ELR (cell line): Measurements from ENCODE around the gene TRAPPC2.
"Not testable (repeated sequence)": the region's sequence is repeated elsewhere in the genome, so short reads cannot be mapped to it uniquely, and the experiment has no call there.

Experiments
- DNase-seq: peaks from one replicate; pipeline ENCODE4 v3.0.0-alpha.2; 2015; ENCODE audit warnings: low read depth

The TRAPPC2 gene

GRCh38 chrX:13747836-13748235 is 13.4 kb upstream of the TRAPPC2 start:
- peak; percentile 62 for DNase-seq

- no peak for DNase-seq
Observed at GRCh38 chrX:13742397-13743176, 8.2 kb upstream of the TRAPPC2 start.

GRCh38 chrX:13741695-13742094 is 7.3 kb upstream of the TRAPPC2 start:
- no peak for DNase-seq

- no peak for DNase-seq
Observed at GRCh38 chrX:13733506-13733905, 914 bp downstream of the TRAPPC2 start.

GRCh38 chrX:13732246-13733067 is 2.0 kb downstream of the TRAPPC2 start:
- no peak for DNase-seq

GRCh38 chrX:13730523-13730922 is 3.9 kb downstream of the TRAPPC2 start:
- DNase-seq: not testable (repeated sequence)

- DNase-seq: not testable (repeated sequence)
Observed at GRCh38 chrX:13726583-13726982, 7.8 kb downstream of the TRAPPC2 start.

GRCh38 chrX:13724878-13725277 is 9.5 kb downstream of the TRAPPC2 start:
- DNase-seq: not testable (repeated sequence)

GRCh38 chrX:13721819-13722519 is 12.5 kb downstream of the TRAPPC2 start:
- no peak for DNase-seq

- DNase-seq: no peak
Observed at GRCh38 chrX:13721371-13721770, 13.0 kb downstream of the TRAPPC2 start.

- no peak for DNase-seq
Observed at GRCh38 chrX:13719192-13719856, 15.1 kb downstream of the TRAPPC2 start.

GRCh38 chrX:13717700-13718472 is 16.5 kb downstream of the TRAPPC2 start:
- no peak for DNase-seq

GRCh38 chrX:13716905-13717304 is 17.5 kb downstream of the TRAPPC2 start:
- DNase-seq: no peak

- no peak for DNase-seq
Observed at GRCh38 chrX:13716455-13716854, 18.0 kb downstream of the TRAPPC2 start.

- DNase-seq: no peak
Observed at GRCh38 chrX:13711141-13711540, 23.3 kb downstream of the TRAPPC2 start.

- DNase-seq: no peak
Observed at GRCh38 chrX:13703589-13703988, 30.8 kb downstream of the TRAPPC2 start.

GRCh38 chrX:13703135-13703534 is 31.3 kb downstream of the TRAPPC2 start:
- no peak for DNase-seq

GRCh38 chrX:13702111-13702789 is 32.2 kb downstream of the TRAPPC2 start:
- DNase-seq: no peak

GRCh38 chrX:13700380-13700779 is 34.0 kb downstream of the TRAPPC2 start:
- peak; percentile 17 for DNase-seq

- peak; percentile 35 for DNase-seq
Observed at GRCh38 chrX:13699183-13699826, 35.1 kb downstream of the TRAPPC2 start.
